GM18517 (cell line): ENCODE measurements around the gene MGP.

ENCODE experiments used
- ATAC-seq: cut with Tn5 transposase; IDR thresholded peaks from one replicate; pipeline ENCODE4 v1.9.1; 2021; ENCODE audit warnings: mild to moderate bottlenecking, moderate library complexity; ENCODE audit not compliant: unreplicated experiment

MGP gene

GRCh38 chr12:14833336-14833735 is 52.3 kb downstream of the MGP start:
- ATAC-seq: no peak
